Muscle of leg (tissue), 11 donors: ENCODE measurements around the gene DACT3. TPM values are rescaled to one million over a fixed set of nuclear protein-coding genes. Genes with fewer than 3 reads are reported as not detected.

Experiments used
- DNase-seq: peaks from one replicate; pipeline ENCODE4 v3.0.0; 2013
- H3K27ac ChIP-seq: one replicate; pipeline ENCODE4 v1.5.1; 2013; ENCODE audit warnings: mild to moderate bottlenecking, low read length, control low read depth
- H3K27me3 ChIP-seq: one replicate; pipeline ENCODE4 v1.6.1; 2013; ENCODE audit warnings: low read length; ENCODE audit not compliant: control insufficient read depth, insufficient read depth
- H3K36me3 ChIP-seq: one replicate; pipeline ENCODE4 v1.6.1; 2013; ENCODE audit warnings: low read length; ENCODE audit not compliant: control insufficient read depth, insufficient read depth
- H3K4me1 ChIP-seq: one replicate; pipeline ENCODE4 v1.6.1; 2013; ENCODE audit warnings: low read length; ENCODE audit not compliant: control insufficient read depth, insufficient read depth
- H3K4me3 ChIP-seq: one replicate; pipeline ENCODE4 v1.5.1; 2013; ENCODE audit warnings: low read length, control low read depth
- H3K9me3 ChIP-seq: replicated peaks from 2 replicates; pipeline ENCODE4 v1.6.1; 2013; ENCODE audit warnings: low read depth, low read length; ENCODE audit not compliant: control insufficient read depth
- WGBS: methylation state at CpG from one replicate; pipeline ENCODE4 v1.1.5; 2013; ENCODE audit warnings: missing lambda C conversion rate; ENCODE audit not compliant: insufficient coverage; 5-methylcytosine and 5-hydroxymethylcytosine counted together
- polyA plus RNA-seq, 8 donors: library from polyadenylated mRNA; unstranded; fragments of 120-200 nt; gene quantifications; one replicate each; pipeline versions ENCODE4 v1.2.1 to v1.2.3, GENCODE V29; 2013; ENCODE audit warnings: inconsistent platforms in 1 of 8, low replicate concordance in 1 of 8; ENCODE audit not compliant: insufficient read length in 8 of 8, insufficient read depth in 1 of 8
- total RNA-seq: library from RNA; stranded (reverse); fragments of 120-200 nt; gene quantifications from one replicate; pipeline ENCODE4 v1.2.4, GENCODE V29; 2013

DACT3 gene
- total and polyA plus RNA-seq, 9 donors: 11.5 to 28.9 (median 19.5) TPM

GRCh38 chr19:46600384-46601317, 60.3 kb downstream of the DACT3 start:
- Histone ChIP-seq H3K4me1 (peaks cover 37% of the 10 kb centered on the region), H3K9me3 (peaks cover 6% of the 10 kb centered on the region), H3K27me3 (no peaks in the 10 kb centered on the region), H3K27ac (peak overlapping the region; percentile 99), H3K36me3 (peaks cover 8% of the 10 kb centered on the region), H3K4me3 (peak overlapping the region; percentile 100)
- peak; percentile 99 for DNase-seq
- 2% methylated on average over 88 of the region's 93 CpGs for WGBS

- Histone ChIP-seq H3K27me3 (no peaks in the 10 kb centered on the region), H3K27ac (peak overlapping the region; percentile 99), H3K4me3 (peak overlapping the region; percentile 100), H3K4me1 (peaks cover 32% of the 10 kb centered on the region), H3K9me3 (peaks cover 6% of the 10 kb centered on the region), H3K36me3 (no peaks in the 10 kb centered on the region)
- 100% methylated on average over 1 of the region's 9 CpGs for WGBS
- DNase-seq: no peak
Observed at GRCh38 chr19:46599716-46600373, 61.1 kb downstream of the DACT3 start.

GRCh38 chr19:46598372-46598917, 62.5 kb downstream of the DACT3 start:
- WGBS: no CpG with 5 or more reads among the region's 4 CpGs
- H3K9me3 ChIP-seq: peaks cover 6% of the 10 kb centered on the region
- H3K27me3 ChIP-seq: no peaks in the 10 kb centered on the region
- DNase-seq: no peak
- peaks cover 21% of the 10 kb centered on the region for H3K4me1 ChIP-seq
- H3K36me3 ChIP-seq: no peaks in the 10 kb centered on the region
- H3K4me3 ChIP-seq: no peak overlapping the region
- no peak overlapping the region for H3K27ac ChIP-seq

Other genes with a start within 250 kb of the DACT3 start
- 73.9 TPM for gene CCDC8, start 247.6 kb downstream of the DACT3 start, total RNA-seq
- 10 to 100 TPM; 63.9 to 95.3 (median 79.0) TPM for gene CCDC8, start 247.6 kb downstream of the DACT3 start, polyA plus RNA-seq
- gene PNMA8C, start 232.2 kb downstream of the DACT3 start, total RNA-seq: 0.44 TPM
- gene PNMA8C, start 232.2 kb downstream of the DACT3 start, polyA plus RNA-seq: under 1 TPM; 0.18 to 0.53 (median 0.33) TPM
- gene PNMA8A, start 189.6 kb downstream of the DACT3 start, total RNA-seq: 47.4 TPM
- 10 to 100 TPM; 34.2 to 63.9 (median 54.5) TPM for gene PNMA8A, start 189.6 kb downstream of the DACT3 start, polyA plus RNA-seq
- 3.5 TPM for gene PNMA8B, start 165.3 kb downstream of the DACT3 start, total RNA-seq
- 1 to 10 TPM; 1.8 to 4.3 (median 3.4) TPM for gene PNMA8B, start 165.3 kb downstream of the DACT3 start, polyA plus RNA-seq
- gene CALM3, start 59.9 kb downstream of the DACT3 start, total RNA-seq: 70.8 TPM
- 100 to 1,000 TPM; 191 to 288 (median 244) TPM for gene CALM3, start 59.9 kb downstream of the DACT3 start, polyA plus RNA-seq
- 2.7 TPM for gene PTGIR, start 36.1 kb downstream of the DACT3 start, total RNA-seq
- 1 to 10 TPM; 1.9 to 4.3 (median 3.3) TPM for gene PTGIR, start 36.1 kb downstream of the DACT3 start, polyA plus RNA-seq
- not detected for gene GNG8, start 25.0 kb downstream of the DACT3 start, total RNA-seq
- 1 to 10 TPM in 2 of 8 donors, under 1 TPM in 2, not detected in 4; 0.70 to 2.7 (median 0.89) TPM for gene GNG8, start 25.0 kb downstream of the DACT3 start, polyA plus RNA-seq
- 12.1 TPM for gene PRKD2, start 55.9 kb upstream of the DACT3 start, total RNA-seq
- gene PRKD2, start 55.9 kb upstream of the DACT3 start, polyA plus RNA-seq: 10 to 100 TPM; 19.6 to 29.8 (median 24.1) TPM
- gene FKRP, start 84.9 kb upstream of the DACT3 start, total RNA-seq: 14.3 TPM
- gene FKRP, start 84.9 kb upstream of the DACT3 start, polyA plus RNA-seq: 10 to 100 TPM; 15.7 to 22.7 (median 20.1) TPM
- gene STRN4, start 85.3 kb upstream of the DACT3 start, total RNA-seq: 35.2 TPM
- gene STRN4, start 85.3 kb upstream of the DACT3 start, polyA plus RNA-seq: 10 to 100 TPM; 43.6 to 66.0 (median 56.1) TPM
- gene SLC1A5, start 127.4 kb upstream of the DACT3 start, total RNA-seq: 13.9 TPM
- 10 to 100 TPM; 21.6 to 29.7 (median 25.1) TPM for gene SLC1A5, start 127.4 kb upstream of the DACT3 start, polyA plus RNA-seq
- 70.4 TPM for gene AP2S1, start 189.7 kb upstream of the DACT3 start, total RNA-seq
- 10 to 100 TPM; 52.8 to 72.3 (median 67.2) TPM for gene AP2S1, start 189.7 kb upstream of the DACT3 start, polyA plus RNA-seq
- gene ARHGAP35, start 199.8 kb upstream of the DACT3 start, total RNA-seq: 23.0 TPM
- 10 to 100 TPM; 29.9 to 47.0 (median 39.0) TPM for gene ARHGAP35, start 199.8 kb upstream of the DACT3 start, polyA plus RNA-seq